ENCODE results near the gene CEP112.
"Not testable (repeated sequence)": the region's sequence is repeated elsewhere in the genome, so short reads cannot be mapped to it uniquely, and the experiment has no call there.

CEP112 gene

DNA sequence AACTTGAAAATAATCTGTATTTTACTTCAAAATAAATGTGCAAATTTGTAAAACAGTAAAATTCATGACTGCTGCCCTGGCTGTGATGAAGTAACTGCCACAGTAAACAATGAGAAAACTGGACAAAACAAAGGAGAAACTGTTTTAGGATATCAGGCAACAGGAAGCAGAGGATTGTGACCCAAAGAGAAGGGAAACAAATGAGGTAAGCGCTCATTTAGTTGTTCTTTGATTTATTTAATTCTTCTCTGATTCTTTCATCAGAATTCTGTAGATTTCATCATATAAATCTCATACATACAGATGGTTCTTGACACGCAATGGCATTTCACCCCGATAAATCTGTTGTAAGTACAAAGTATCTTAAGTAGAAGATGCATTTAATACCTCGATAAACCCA lies 432.4 kb downstream of the CEP112 start:
- no peak for DNase-seq

DNA sequence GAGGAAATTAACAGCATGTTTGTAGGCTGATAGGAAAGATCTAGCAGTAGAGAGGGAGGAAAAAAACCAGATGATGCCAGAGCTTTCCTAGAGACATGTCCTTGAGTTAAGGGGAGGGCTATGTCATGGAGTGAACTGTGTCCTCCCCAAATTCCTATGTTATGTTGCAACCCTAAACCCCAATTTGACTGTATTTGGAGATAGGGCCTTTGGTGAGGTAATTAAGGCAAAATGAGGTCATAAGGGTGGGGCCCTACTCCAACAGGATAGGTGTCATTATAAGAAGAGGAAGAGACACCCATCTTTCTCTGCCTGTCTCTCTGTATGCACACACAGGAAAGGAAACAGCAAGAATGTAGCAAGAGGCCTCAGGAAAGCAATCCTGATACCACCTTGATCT lies 435.2 kb downstream of the CEP112 start:
- DNase-seq, result no peak

DNA sequence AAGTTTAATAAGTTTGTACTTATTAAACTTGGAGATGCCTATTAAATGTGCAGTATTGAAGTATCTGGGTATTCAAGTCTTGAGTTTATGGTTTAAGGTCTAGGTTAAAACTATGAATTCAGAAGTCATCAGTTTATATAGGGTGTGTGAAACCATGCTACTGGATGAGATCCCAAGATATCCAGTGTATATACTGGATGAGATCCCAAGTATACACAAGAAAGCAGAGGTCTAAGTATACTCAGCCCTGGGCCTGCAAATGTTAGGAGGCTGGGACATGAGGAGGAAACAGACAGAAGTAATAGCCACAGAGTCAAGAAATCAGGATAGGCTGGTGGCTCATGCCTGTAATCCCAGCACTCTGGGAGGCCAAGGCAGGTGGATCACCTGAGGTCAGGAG lies 436.1 kb downstream of the CEP112 start:
- DNase-seq, result no peak

DNA sequence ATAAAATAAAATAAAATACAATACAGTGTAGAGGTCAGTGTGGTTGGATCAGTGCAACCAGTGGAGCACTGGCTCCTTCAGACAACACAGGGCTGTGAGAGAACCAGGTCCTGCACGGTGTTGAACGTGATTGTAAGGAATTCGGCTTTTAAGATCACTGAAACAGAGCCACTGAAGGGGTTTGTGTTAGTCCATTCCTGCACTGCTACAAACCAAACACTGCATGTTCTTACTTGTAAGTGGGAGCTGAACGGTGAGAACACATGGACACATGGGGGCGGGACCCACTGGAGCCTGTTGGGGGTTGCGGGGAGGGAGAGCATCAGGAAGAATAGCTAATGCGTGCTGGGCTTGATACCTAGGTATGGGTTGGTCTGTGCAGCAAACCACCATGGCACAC lies 437.3 kb downstream of the CEP112 start:
- no peak for DNase-seq

DNA sequence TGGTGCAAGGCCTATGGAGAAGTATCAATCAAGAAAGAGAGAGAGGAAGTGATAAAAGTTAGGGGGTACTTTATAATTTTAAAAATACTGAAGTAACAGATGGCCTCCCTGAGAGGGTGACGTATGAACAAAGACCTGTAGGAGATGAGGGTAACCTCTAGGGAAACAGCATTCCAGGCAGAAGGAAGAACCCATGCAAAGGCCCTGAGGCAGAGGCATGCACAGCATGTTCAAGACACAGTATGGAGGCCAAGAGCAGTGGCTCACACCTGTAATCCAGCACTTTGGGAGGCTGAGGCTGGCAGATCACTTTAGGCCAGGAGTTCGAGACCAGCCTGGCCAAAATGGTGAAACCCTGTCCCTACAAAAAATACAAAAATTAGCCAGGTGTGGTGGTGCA lies 437.9 kb downstream of the CEP112 start:
- peak; percentile 7 for DNase-seq

DNA sequence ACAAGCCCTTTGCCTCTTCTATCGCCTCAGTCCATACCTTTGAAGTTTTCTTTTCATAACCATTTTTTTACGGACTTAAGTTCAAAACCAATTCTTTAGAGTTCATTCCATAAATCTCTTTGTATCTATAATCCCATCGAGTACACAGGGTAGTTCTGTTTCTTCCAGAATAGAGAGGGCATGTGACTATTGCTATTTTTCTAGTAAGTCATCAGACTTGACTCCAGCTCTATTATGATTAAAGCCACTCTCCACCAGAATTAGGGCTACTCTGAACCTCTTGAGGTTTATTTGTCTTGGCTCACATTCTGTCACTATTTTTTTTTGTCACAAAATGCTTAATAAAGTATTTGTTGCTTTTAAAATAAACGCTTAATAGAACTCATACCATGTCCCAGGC lies 438.6 kb downstream of the CEP112 start:
- DNase-seq, result no peak

DNA sequence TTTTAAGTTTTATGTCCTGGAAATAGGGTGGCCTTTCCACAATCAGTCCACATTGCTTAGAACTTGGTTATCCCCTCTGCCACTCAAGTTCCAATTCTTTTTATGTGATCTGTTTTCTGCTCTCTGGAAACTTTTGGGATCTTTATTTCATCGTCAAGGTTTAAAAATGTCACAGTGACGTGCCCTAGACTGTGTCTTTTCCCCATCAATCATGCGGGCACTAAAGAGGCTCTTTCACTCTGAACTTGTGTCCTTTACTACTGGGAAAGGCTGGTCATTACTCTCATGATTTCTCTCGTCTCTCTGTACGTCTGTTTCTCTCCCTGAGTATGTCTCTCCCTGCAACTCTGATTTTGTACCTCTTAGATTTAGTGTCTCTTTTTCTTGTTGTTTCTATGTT lies 440.7 kb downstream of the CEP112 start:
- DNase-seq, result no peak

DNA sequence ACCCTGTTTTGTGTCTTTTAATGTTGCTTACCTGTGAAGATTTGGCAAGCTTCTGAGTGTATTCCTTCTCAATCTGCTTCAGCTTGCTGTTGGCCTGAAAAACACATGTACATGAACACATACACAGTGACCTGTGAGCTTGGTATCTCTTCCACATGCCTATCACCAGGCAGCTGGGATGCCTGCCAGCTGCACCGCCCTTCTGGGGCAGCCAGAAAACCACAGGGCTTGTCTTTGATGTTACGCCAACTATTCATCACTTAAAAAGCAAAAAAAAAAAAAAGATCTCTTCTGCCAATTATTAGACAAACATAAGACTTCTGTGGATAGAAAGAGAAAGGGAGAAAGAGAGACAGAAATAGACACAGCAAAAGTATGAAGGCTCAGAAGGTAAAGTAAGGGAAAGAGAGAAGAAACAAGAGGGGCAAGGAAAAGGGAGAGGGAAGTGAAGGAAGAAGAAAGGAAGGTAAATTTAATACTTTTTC lies 441.3 kb downstream of the CEP112 start:
- peak; percentile 94 for DNase-seq

DNA sequence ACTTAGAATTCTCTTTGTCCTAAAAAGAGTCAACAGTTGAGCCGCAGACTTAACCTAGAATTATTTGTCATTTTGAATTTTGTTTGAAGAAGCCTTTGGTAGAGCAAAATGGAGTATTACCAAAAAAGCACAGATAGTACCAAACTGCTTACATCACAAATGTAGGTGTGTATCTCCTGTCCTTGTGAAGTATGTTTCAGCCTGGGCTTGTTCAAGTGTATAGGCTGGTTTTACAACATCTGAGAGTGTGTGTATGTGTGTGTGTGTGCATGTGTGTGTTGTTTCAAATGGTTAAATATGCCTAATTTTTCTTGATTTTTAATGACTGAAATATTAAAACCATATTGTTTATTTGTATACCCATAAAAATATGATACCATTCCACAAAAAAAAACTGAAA lies 441.8 kb downstream of the CEP112 start:
- DNase-seq, result peak; percentile 16

DNA sequence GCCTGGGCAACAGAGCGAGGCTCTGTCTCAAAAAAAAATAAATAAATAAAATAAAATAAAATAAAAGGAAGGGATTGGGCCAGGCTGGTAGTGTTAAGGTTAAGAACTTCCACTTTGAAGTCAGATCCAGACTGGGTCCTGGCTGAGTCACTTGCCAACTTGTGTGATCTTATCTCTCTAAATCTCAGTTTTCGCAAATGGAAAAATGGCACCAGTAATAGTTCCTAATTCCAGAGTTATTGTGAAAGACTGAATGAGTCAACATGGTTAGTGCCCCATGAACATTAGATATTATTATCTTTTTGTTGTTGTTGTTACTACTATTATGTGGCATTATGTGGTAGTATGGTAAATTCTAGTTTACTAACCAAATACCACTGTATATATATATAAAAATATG lies 442.5 kb downstream of the CEP112 start:
- no peak for DNase-seq

DNA sequence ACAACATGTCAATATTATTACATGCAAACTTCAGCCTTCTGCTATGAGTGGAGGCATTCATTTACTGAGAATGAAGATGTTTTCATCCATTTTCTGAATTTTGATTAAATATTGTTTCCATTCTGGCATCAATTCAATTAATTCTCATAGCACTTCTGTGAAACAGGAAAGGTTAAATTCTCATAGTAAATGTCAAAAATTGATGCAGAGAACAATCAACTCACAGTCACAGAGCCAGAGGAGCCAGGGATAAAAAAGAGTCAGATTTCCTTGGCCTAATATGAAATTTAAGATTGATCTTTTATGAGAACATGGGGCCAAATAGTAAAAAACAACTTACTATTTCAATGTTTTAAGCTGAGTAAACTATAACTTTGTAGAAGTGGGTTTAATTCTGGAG lies 446.7 kb downstream of the CEP112 start:
- DNase-seq, result no peak

DNA sequence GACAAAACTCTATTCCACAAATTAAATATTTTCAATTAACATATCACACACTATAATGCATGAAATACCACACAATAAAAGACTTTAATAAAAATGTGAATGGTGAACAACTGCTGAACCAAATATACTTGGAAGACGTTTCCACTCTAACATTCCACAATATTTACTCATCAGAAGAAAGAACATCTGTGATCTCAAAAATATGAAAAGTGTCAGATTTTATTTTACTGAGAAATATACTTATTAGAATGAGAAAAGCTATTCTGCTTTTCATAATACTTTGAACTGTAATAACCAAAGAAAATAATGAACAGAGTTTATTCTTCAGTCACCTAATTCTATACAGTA lies 448.7 kb downstream of the CEP112 start:
- DNase-seq, result no peak

DNA sequence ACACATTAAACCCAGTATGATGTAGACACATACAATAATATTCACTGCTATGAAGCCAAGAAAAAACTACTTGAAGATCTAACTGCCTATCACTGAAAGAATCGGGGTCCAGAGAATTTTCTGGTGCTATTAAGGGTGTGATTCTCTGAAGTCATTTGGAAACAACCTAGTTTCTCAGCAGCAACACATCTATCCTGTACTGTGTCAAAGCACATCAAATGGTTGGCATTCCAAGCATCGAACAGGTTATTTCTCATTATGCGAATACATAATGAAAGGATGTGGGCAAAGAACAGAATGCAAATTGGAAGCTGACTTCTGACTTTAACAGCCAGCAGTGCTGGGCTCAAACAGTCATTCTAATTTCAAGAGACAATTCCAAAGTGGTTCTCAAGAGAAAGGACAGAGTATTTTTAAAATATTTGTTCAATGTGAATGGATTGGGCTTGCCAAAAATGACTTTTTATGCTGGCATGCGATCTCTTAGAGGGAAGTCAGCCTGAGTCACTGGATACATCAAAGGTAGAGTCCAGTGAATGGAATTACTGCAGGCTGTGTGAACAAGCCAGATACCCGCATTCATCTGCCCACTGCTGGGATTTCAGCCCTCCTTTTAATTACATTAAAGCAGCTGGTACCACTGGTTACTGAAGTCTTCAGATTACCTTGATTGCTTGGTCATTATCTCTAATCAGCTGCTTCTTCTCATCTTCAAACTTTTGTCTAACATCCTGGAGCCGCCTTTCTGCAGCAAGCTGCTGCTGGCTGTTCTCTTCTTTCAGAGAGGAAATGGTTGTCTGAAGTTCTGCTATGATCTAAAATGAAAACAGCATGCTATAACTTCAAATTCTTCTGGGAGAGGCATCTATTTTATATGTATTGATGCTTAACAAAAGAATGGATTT lies 449.3 kb downstream of the CEP112 start:
- DNase-seq, result peak; percentile 72

DNA sequence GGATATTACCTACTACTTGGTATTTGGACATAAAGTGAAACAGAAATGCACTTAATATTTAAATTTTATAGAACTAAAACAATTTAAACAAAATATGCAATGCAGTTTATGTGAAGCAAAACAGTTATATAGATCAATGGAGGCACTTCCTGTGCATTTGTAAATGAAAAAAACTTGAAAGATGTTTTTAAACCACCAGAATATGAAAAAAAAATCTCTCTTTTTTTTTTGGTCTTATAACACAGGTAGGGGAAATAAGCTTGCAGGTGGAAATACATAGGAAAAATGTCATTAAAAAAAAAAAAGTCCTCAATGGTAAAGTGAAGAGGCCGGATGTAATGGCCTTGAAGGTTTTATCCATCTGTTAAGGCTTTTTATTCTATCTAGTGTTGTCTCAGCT lies 450.2 kb downstream of the CEP112 start:
- DNase-seq, result no peak

DNA sequence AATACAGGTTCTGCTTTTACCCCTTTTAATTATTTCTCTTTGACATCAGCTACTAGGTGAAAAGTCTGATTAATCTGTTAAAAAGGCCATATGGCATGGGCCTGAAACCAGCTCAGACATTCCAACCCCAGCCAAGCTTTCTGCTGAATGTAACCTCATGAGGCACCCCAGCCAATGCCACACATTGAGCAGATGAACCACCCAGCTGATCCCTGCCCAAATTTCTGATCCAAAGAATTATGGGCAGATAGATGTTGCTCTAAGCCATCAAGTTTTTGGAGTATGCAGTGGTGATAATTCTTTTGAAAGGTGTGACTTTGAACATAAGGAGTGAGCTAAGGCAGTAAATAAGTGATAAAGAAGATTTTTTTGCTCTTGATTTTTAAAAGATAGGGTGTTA lies 452.9 kb downstream of the CEP112 start:
- no peak for DNase-seq

DNA sequence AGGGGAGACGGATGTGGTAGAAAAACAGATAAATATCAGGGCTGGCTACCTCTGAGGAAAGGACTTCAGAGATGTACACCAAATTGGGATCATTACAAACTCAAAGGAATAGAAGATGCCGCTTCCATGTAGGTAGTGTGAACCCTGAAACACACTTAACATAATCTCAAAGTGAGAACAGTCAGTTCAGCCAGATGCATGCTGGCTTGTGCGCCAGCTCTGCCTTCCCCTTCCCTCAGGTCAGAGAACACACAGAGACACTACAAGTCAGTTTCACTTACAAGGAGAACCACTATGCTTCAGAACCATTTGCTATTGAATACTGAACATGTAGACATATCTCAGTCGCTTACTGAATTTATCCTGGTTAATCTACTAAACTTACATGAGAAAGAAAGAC lies 454.5 kb downstream of the CEP112 start:
- DNase-seq, result no peak

DNA sequence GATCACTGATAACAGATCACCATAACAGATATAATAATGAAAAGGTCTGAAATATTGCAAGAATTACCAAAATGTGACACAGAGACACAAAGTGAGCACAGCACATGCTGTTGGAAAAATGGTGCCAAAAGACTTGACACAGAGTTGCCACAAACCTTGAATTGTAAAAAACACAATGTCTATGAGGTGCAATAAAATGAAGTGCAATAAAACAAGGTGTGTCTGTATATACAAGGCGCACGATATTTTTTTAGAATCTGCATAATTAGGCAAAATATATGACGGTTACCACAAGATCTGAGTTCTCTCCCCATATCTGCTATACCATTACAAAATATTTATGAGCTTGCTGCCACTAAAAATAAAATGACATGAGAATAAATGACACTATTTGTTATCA lies 458.6 kb downstream of the CEP112 start:
- DNase-seq, result no peak

DNA sequence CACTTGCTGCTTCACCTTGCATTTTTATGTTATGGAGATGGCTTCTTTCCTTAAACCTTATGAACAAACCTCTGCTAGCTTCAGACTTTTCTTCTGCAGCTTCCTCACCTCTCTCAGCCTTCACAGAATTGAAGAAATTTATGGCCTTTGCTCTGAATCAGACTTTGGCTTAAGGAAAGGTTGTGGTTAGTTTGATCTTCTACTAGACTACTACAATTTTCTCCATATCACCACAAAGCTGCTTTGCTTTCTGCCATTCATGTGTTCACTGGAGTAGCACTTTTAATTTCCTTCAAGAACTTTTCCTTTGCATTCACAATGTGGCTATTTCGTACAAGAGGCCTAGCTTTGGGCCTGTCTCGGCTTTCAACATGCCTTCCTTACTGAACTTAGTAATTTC lies 459.3 kb downstream of the CEP112 start:
- DNase-seq, result not testable (repeated sequence)

DNA sequence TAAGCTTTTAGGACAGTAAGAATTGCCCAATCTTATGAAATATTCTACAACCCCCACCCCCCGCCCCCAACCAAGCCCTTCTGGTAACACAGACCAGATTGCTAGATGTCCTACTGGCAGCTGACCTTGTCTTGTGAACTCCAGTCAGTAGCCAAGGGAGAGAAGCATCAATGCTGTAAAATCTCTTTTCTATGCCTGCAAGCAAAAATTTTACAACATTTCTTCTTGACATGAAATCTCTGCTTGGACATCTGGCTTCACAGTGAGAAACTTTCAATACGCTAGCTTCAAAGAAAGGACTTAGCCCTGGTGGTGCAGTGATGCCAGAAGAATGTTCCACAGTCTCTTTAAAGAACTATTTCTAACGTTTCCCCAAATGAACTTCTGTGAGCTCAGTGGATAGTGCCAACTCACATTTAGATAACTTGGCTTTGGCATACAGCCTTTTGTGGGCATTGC lies 461.2 kb downstream of the CEP112 start:
- no peak for DNase-seq

DNA sequence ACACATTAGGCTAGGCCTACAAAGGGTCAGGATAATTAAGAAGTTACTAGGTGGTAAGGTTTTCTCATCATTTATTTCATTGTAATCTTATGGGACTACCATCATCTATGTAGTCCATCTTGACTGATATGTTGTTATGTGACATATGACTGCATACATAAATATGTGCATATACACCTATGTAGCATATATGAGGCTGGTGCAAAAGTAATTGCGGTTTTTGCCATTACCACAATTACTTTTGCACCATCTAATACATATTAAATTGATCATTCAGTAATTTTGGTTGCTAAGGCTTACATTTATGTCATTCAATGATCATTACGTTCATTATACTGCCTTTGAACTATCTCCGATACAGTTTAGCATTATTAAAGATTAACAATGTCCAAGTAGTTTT lies 462.7 kb downstream of the CEP112 start:
- DNase-seq, result no peak

DNA sequence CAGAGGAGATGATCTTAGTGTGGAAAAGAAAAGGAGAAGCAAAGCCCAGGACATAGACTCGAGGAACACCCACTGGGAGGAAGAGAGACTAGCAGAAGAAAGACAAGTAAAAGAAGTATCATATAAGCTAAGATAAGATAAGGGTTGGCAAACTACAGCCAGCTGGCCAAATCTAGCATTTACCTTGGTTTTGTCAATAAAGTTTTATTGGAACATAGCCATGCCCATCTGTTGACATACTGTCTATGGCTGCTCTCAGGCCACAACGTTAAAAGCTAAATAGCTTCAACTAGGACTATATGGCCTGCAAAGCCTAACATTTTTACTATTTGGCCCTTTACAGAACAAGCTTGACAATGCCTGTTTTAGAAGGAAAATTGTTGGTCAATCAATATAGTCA lies 464.1 kb downstream of the CEP112 start:
- no peak for DNase-seq

DNA sequence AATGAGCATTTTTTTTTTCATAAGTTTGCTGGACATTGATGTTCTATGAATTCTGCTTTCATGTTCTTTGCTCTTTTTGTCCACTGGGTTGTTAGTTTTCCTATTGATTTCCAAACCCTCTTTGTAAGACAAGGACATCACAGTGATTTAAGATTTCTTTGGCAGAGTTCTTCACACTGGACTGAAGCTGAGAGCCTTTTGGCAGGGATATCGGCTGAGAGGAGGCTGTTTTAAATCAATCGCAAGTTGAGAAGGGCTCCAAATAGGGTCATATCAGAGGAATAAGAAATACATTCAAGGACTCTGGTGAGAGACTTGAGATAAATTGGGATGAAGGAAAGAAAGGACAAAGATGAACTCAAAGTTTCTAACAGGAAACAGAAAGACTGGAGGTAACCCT lies 464.7 kb downstream of the CEP112 start:
- no peak for DNase-seq

DNA sequence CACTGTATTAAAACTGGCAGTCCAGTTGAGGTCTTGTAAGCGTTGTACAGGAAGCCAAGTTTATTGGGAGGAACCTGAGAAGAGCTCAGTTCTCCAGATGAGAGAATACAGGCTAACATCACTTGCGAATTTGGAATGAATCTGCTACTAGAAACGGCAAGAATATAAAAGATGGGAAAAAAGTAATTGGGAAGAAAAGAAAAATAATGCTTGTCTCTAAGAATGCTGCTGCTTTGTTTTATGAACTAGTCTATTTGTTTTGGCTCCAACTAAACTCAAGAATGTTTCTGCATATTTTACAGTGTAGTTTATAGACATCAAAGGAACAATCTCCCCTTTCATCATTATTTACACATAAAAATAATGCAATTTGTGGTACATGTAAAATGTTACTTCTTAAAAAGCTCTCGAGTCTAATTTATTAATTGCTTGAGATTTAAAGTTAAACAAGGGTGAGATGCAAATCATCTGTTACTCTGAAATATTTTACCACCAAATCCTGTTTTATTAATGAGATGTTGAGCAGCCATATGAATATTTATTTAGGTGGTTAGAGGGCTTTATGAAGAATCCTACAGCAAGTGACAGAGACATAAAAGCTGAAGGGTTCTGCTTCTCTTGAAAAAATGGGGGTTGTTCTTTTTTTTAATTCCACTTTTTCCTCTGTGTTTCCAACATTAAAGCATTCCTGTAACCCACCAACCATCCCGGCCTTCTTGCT lies 468.3 kb downstream of the CEP112 start:
- DNase-seq, result no peak

DNA sequence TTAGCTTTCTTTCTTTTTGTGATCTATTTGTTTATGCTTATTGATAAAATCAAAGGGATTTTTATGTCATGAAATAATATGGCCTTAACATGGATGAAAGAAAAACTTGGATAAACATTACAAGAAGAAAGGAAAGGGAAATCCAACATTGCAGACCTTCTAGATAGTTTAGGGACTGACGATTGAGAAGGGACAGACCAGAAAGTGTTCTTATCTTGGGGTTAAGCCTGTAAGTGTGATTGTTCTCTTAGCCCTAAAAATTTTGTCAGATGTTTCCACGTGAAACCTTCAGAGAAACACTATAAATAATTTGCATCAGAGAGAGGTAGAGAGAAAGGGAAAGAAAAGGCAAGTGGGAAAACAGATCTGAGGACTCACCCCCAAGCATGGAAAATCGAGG lies 473.3 kb downstream of the CEP112 start:
- DNase-seq, result no peak

All from NCI-H69 (cell line).